AG04449 (cell line): ENCODE results near the gene DHRS9.

Experiments used
- CTCF ChIA-PET: fragments of 350-600 bp; formaldehyde crosslinking; extraction: SDS; loops from one replicate; lab custom pipeline; 2021; ENCODE audit warnings: antibody characterized with exemption; lab: Yijun Ruan, JAX
- POLR2A ChIA-PET: fragments of 400-600, 350-600 bp; formaldehyde crosslinking; extraction: SDS; loops from one replicate; lab custom pipeline; 2020; ENCODE audit warnings: antibody characterized with exemption, inconsistent platforms; lab: Yijun Ruan, JAX
- DNase-seq: peaks from one replicate; pipeline ENCODE4 v3.0.0-alpha.2; 2010; ENCODE audit warnings: low read depth, low spot score
- H3K4me3 ChIP-seq: 2 replicates; pipeline ENCODE4 v1.5.1; 2011; ENCODE audit warnings: low read depth, mild to moderate bottlenecking, control low read depth, low read length
- CTCF ChIP-seq: IDR thresholded peaks from one replicate; pipeline ENCODE4 v1.5.1; 2011; ENCODE audit warnings: mild to moderate bottlenecking, moderate library complexity, low read length, control low read depth, inconsistent platforms; ENCODE audit not compliant: insufficient read depth; ENCODE audit errors: missing control alignments

The DHRS9 gene

DNA sequence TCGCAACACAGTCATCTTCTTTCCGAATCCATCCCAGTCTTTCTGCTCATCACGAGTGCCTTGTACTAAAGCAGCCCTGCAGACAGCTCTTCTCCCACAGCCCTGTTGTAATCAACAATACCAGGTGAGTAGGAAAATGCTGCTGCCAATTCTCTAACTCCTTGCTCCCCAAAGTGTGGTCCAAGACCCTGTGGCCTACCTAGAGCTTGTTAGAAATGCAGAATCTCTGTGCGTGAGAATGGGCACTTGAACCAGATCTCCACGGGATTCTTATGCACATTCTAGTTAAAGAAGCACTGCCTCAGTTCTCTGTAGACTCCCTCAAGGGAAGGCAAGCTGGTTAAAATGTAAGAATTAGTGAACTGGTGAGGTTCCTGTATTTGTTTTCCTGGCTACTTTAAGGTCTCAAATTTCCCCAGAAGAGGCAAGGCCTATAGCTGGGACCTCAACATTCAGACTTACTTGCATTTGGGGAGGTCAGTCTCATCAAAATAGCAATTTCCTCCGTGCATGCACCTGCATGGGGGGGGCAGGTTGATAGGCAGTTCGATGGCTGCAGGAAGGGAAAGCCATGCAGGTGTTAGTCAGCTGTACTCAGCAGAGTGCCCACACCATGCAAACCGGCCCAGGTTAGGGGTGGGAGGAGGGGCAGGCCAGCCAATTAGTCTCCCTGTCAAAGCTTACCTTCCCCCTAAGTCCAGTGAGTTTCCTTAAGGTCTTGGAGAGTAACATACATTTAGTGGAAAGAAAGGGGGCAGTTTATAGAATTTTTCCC lies 70.8 kb downstream of the DHRS9 start:
- no peak for DNase-seq
- ChIA-PET POLR2A (no interaction called here), CTCF (interaction anchor here (1.1 to 6.3 kb wide), 6 partner anchors 9 to 182 kb away, joined by 3 to 48 read pairs (median 10); no protein-coding TSS in a partner anchor)
- no peak for TF ChIP-seq CTCF
- H3K4me3 ChIP-seq = no peak overlapping the region

- ChIA-PET CTCF (interaction anchor here (0.7 to 6.3 kb wide), 11 partner anchors 8 to 631 kb away, joined by 3 to 48 read pairs (median 4); no protein-coding TSS in a partner anchor), POLR2A (no interaction called here)
- no peak for DNase-seq
- no peak overlapping the region for H3K4me3 ChIP-seq
- TF ChIP-seq CTCF = peak; percentile 88
Observed at GRCh38 chr2:169141713-169142352, 72.5 kb downstream of the DHRS9 start.

- TF ChIP-seq CTCF = no peak
- ChIA-PET CTCF (interaction anchor here (0.7 to 6.3 kb wide), 6 partner anchors 10 to 182 kb away, joined by 3 to 48 read pairs (median 9); no protein-coding TSS in a partner anchor), POLR2A (no interaction called here)
- H3K4me3 ChIP-seq = no peak overlapping the region
- DNase-seq = no peak
Observed at GRCh38 chr2:169143998-169144397, 74.6 kb downstream of the DHRS9 start.
